ENCODE data around the gene COX17.

Gene COX17

GRCh38 chr3:119636891-119637611 lies 40.2 kb downstream of the COX17 start:
- H3K4me2 ChIP-seq (ENCODE audit: insufficient read depth, low read length), result no peak overlapping the region

GRCh38 chr3:119636249-119636648 lies 41.0 kb downstream of the COX17 start:
- DNase-seq, result no peak
- H3K4me1 ChIP-seq (ENCODE audit: insufficient read depth, low read length), result peaks cover 20% of the 10 kb centered on the region
- no peak for ATAC-seq (ENCODE audit: insufficient read depth, low read depth)
- H4K20me1 ChIP-seq (ENCODE audit: insufficient read depth, low read length), result no peaks in the 10 kb centered on the region
- no peak overlapping the region for H3K4me2 ChIP-seq (ENCODE audit: insufficient read depth, low read length)
- no peaks in the 10 kb centered on the region for H3K79me2 ChIP-seq (ENCODE audit: insufficient read depth, low read length)
- no peak overlapping the region for H3K4me3 ChIP-seq (ENCODE audit: low read depth in 1 of 2, low read length in 2 of 2)
- H3K36me3 ChIP-seq (ENCODE audit: insufficient read depth, low read length), result no peaks in the 10 kb centered on the region
- no peak overlapping the region for H3K9ac ChIP-seq (ENCODE audit: low read depth, low read length)
- H3K27ac ChIP-seq (ENCODE audit: low read length), result no peak overlapping the region
- H3K9me3 ChIP-seq (ENCODE audit: insufficient read depth, low read length, severe bottlenecking), result no peaks in the 10 kb centered on the region
- TF ChIP-seq EZH2 (IDR thresholded peaks at IDR 0.05; ENCODE audit: borderline replicate concordance, low read depth, low read length, severe bottlenecking), result no peak
- TF ChIP-seq CTCF (IDR thresholded peaks at IDR 0.05; ENCODE audit: borderline replicate concordance, extremely low read depth, low read length, poor library complexity, severe bottlenecking), result no peak
- no peaks in the 10 kb centered on the region for H3K27me3 ChIP-seq (ENCODE audit: insufficient read depth, low read length, poor library complexity)
- no peak overlapping the region for H2AFZ ChIP-seq (ENCODE audit: low read depth, low read length)

More at GRCh38 chr3:119636891-119637611, 40.2 kb downstream of the COX17 start:
- no peak overlapping the region for H2AFZ ChIP-seq (ENCODE audit: low read depth, low read length)
- no peaks in the 10 kb centered on the region for H3K27me3 ChIP-seq (ENCODE audit: insufficient read depth, low read length, poor library complexity)
- H3K27ac ChIP-seq (ENCODE audit: low read length), result no peak overlapping the region
- no peaks in the 10 kb centered on the region for H4K20me1 ChIP-seq (ENCODE audit: insufficient read depth, low read length)
- H3K9me3 ChIP-seq (ENCODE audit: insufficient read depth, low read length, severe bottlenecking), result no peaks in the 10 kb centered on the region
- DNase-seq (no peak), ATAC-seq (ENCODE audit: insufficient read depth, low read depth) (no peak)
- TF ChIP-seq EZH2 (IDR thresholded peaks at IDR 0.05; ENCODE audit: borderline replicate concordance, low read depth, low read length, severe bottlenecking), result no peak
- TF ChIP-seq CTCF (IDR thresholded peaks at IDR 0.05; ENCODE audit: borderline replicate concordance, extremely low read depth, low read length, poor library complexity, severe bottlenecking), result no peak
- H3K4me3 ChIP-seq (ENCODE audit: low read depth in 1 of 2, low read length in 2 of 2), result no peak overlapping the region
- H3K4me1 ChIP-seq (ENCODE audit: insufficient read depth, low read length), result peaks cover 20% of the 10 kb centered on the region
- no peaks in the 10 kb centered on the region for H3K36me3 ChIP-seq (ENCODE audit: insufficient read depth, low read length)
- H3K79me2 ChIP-seq (ENCODE audit: insufficient read depth, low read length), result no peaks in the 10 kb centered on the region
- H3K9ac ChIP-seq (ENCODE audit: low read depth, low read length), result no peak overlapping the region

GRCh38 chr3:119635719-119636118 lies 41.5 kb downstream of the COX17 start:
- no peaks in the 10 kb centered on the region for H3K27me3 ChIP-seq (ENCODE audit: insufficient read depth, low read length, poor library complexity)
- H3K36me3 ChIP-seq (ENCODE audit: insufficient read depth, low read length), result no peaks in the 10 kb centered on the region
- H3K4me1 ChIP-seq (ENCODE audit: insufficient read depth, low read length), result peaks cover 20% of the 10 kb centered on the region
- H3K9me3 ChIP-seq (ENCODE audit: insufficient read depth, low read length, severe bottlenecking), result no peaks in the 10 kb centered on the region
- no peak overlapping the region for H3K27ac ChIP-seq (ENCODE audit: low read length)
- no peak overlapping the region for H2AFZ ChIP-seq (ENCODE audit: low read depth, low read length)
- H3K4me3 ChIP-seq (ENCODE audit: low read depth in 1 of 2, low read length in 2 of 2), result no peak overlapping the region
- no peak for DNase-seq
- no peak overlapping the region for H3K9ac ChIP-seq (ENCODE audit: low read depth, low read length)
- H3K79me2 ChIP-seq (ENCODE audit: insufficient read depth, low read length), result no peaks in the 10 kb centered on the region
- no peak for ATAC-seq (ENCODE audit: insufficient read depth, low read depth)
- H3K4me2 ChIP-seq (ENCODE audit: insufficient read depth, low read length), result no peak overlapping the region
- TF ChIP-seq CTCF (IDR thresholded peaks at IDR 0.05; ENCODE audit: borderline replicate concordance, extremely low read depth, low read length, poor library complexity, severe bottlenecking) (no peak), EZH2 (IDR thresholded peaks at IDR 0.05; ENCODE audit: borderline replicate concordance, low read depth, low read length, severe bottlenecking) (no peak)
- H4K20me1 ChIP-seq (ENCODE audit: insufficient read depth, low read length), result no peaks in the 10 kb centered on the region
